GM20431 (cell line): ENCODE data around the gene ANKEF1.

Experiments
- in situ Hi-C: fragments of 300-500 bp; cut with MseI, MboI; formaldehyde crosslinking; loops from one replicate; pipeline ENCODE4 v1.15.0; 2020; ENCODE audit warnings: low sequenced_read_pairs; ENCODE audit not compliant: unreplicated experiment

The ANKEF1 gene

DNA sequence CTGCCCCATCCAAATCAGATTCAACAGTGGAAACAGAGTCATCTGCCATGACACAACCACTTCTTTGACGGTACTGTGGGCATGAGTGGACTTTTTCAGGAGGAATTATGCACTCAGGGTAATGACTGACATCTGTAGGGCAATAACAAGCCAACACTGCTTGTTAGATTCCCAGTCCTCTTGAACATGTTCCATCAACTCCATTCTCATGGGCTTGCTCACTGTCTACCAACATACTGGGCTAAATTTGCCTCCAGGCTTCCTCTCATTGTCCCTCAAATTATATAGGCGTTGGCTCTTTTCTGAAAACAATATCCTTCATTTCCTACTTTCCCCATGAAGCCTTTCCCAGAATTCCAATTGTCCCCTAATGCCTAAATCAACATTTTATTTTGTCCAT lies 43.1 kb downstream of the ANKEF1 start:
- in situ Hi-C loops, result no loop called here

DNA sequence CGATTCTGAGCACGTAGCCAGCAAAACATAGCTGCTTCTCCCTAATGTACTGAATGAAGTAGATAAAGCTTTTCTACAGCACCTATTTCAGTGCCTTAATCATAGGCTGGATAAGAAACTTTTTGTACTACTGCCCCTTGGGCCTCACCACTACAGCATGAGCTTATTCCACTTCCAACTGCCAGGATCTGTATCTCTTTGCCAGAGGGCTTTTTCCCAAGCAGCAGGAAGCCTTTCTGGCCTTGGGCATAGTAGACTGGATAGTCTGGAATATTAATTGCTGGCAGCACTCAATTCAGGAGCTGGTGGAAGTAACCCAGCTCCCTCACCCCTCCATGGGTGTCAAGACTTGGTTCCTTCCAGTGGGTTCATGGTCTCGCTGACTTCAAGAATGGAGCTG lies 43.6 kb downstream of the ANKEF1 start:
- in situ Hi-C loops, result no loop called here

DNA sequence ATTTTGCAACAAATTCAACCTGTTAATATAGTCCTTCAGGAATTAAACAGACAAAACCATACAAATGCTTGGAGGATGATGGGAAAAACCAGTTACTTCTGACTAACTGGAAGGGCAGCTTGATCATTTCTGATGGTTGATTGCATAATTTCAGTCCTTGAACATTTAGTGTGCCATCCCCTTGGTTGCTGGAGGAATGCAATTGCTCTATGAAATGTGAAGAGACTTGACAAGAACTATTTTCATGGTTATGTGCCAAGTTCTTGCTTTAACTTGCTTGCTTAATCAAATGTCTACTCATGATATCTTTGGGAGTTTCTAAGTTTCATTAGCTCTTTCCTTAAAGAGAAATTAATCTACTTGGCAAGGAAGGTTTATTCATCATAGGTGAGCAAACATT lies 45.2 kb downstream of the ANKEF1 start:
- in situ Hi-C loops, result no loop called here

DNA sequence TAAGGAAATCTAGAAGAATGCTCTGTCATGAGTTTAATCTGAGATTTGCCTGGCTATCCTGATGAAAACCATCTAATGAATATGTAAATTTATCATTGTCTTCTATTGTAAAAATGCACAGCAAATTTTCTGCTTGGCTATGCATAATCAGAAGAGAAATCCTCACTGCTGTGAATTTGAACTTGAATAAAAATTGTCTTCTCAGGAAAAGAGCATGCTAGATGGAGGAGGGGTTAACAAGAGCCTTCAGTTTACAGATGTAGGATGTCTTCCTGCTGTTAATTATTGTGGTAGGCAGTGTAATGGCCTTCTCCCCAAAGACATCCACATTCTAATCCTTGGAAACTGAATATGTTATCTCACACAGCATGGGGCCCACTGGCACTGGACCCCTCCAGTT lies 45.8 kb downstream of the ANKEF1 start:
- in situ Hi-C loops, result no loop called here

DNA sequence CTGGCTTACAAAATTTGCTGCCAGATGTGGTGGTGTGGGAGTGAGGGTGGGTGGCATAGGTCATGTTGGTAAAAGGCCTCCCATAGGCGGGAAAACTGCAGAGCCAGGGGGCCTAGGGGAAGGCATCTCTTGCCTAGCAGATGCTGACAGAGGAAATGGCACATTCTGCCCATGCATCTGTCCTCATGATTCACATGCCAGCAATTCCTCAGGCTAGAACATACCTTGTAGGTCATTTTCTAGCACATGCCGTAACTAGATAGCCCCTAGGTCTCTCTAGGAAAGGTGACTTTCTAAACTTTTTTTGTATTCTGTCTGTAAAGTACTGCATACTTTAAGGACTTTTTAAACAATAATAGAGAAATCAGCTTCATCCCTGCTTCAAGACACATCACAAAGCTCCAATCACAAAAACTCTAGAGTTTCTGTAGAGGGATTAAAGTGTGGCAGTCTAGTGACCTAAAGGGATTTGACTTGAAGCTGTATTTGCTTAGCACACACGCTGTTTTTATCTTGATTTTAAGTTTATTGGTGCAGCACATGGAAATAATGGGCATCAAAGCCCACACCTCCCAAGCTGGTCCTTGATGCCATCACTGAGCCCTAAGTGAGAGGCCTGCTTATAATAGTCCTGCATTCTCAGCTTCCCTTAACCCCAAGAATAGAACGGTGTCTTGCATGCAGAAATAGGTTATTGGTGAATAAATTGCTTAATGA lies 55.2 kb downstream of the ANKEF1 start:
- in situ Hi-C loops, result no loop called here

DNA sequence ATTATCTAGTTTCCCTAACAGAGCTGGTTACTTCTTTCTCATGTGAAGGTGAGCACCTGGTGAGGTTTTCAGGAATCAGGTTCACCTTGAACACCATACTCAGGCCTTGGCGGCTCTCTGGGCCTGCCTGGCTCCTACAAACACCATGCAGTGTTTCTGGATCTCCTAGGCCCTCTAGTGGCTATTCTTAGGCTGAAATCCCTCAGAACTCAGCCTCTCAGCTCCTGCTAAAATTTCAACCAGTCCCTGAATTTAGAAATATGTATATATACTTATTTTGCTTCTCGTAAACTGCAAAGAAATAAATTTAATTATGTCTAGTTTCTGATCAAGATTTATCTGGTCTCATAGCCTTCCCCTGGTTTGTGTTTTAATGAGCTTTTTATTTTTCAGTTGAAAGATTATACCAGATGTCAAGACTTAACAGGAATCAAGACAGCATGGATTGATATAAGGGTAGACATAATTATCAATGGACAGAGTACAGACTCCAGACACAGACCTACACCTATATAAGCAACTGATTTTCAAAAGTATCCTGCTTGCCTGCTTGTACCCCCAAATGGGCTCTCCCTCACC lies 55.9 kb downstream of the ANKEF1 start:
- in situ Hi-C loops, result no loop called here

DNA sequence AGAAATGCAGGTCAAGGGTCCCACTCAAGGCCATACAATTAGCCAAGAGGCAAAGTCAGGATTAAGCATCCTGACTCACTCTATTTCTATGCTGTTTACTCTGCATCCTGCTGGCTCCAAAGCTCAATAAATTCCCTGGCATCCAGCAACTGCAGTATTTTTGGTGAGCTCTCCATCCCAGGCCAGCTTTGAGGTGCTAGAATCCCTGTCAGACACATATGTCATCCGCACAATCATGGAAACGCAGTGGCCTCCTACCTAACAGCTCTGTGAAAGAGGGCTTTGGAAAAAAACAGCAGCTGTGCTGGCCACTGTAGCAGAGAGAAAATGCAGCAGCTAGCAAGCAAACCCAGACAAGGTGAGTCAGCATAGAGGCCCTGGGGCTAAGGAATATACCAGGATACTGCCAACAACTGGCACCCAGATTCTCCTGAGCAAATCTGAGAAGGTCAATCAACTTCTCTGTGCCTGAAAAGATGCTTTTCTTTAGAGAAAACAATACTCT lies 58.4 kb downstream of the ANKEF1 start:
- in situ Hi-C loops, result no loop called here

DNA sequence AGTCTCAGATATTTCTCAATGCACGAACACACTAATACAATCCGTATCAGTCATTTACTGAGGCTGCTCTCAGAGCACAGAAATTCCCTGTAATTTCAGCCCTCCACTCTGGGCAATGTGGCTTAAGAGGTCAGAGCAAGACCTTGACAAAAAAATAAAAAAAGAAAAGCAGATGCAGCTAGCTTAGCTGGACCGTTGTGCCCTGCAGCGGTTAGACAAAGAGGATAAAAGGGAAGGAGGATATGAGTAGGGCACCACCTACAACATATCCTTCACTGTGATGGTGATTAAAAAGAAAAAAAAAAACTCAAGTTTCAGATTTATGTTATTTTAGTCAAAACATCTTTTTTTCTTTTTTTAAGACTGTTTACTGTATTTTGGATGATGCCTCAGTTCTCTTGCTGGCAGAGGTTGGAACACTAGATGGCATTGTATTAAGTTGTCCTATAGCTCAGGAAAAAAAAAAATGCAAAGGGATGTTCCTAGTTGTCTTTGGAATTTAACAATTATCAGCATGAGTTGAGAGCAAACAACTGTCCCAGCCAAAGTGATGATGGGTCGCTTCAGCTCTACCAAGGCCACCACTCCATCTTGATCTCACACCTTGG lies 59.9 kb downstream of the ANKEF1 start:
- in situ Hi-C loops, result no loop called here

DNA sequence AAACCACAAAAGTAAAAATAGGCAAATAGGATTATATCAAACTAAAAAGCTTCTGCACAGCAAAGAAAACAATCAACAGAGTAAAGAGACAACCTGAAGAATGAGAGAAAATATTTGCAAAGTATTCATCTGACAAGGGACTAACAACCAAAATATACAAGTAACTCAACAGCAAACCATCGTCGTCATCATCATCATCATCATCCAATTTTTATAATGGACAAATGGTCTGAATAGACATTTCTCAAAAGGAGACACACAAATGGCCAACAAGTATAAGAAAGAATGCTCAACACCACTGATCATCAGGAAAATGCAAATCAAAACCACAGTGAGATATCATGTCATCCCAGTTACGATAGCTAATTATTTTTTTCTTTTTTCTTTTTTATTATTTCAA lies 62.0 kb downstream of the ANKEF1 start:
- in situ Hi-C loops, result no loop called here

DNA sequence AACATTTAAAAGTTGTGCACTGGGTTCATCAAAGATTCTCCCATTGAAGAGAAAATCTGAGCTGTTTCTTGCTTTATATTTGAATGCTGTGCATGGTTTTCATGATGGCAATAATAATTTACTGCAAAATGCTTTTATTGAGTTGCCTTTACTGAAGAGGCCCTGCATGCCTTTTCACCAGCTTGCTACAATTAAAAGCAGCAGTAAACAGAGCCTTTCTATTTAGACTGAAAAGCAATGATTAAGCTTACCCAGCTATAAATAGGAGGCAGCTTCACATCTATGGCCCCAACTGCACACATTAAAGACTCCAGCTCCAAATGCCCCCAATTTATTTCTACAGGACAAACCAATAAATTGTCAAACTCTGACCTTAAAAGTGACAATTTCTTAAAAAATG lies 70.3 kb downstream of the ANKEF1 start:
- in situ Hi-C loops, result no loop called here
